Psoas muscle (tissue), 8 donors: ENCODE measurements around the gene ETFB. TPM values are rescaled to one million over a fixed set of nuclear protein-coding genes. Genes with fewer than 3 reads are reported as not detected.
"Not testable (repeated sequence)": the region's sequence is repeated elsewhere in the genome, so short reads cannot be mapped to it uniquely, and the experiment has no call there.

Experiments used
- ATAC-seq, 4 donors: fragments of 200-7000 bp; cut with Tn5 transposase; one replicate each; pipeline ENCODE4 v1.9.1; 2020; ENCODE audit warnings: moderate library complexity in 3 of 4, mild to moderate bottlenecking in 2 of 4
- DNase-seq, 2 donors: peaks; one replicate each; pipeline ENCODE4 v3.0.0-alpha.2; 2020
- H3K27ac ChIP-seq: fragments of 200-600 bp; one replicate; pipeline ENCODE4 v1.8.0; 2022
- H3K27me3 ChIP-seq, 3 donors: fragments of 200-600 bp in 1 of 3; one replicate each; pipeline versions ENCODE4 v1.6.1 to v1.8.0; 2013 to 2022; ENCODE audit warnings: low read length in 2 of 3, mild to moderate bottlenecking in 2 of 3, moderate library complexity in 1 of 3; ENCODE audit not compliant: insufficient read depth in 3 of 3
- H3K36me3 ChIP-seq, 2 donors: fragments of 200-600 bp in 1 of 2; one replicate each; pipeline versions ENCODE4 v1.6.1 to v1.8.0; 2013 to 2022; ENCODE audit warnings: low read depth in 1 of 2, mild to moderate bottlenecking in 1 of 2, moderate library complexity in 1 of 2; ENCODE audit not compliant: insufficient read depth in 1 of 2
- H3K4me1 ChIP-seq: fragments of 200-600 bp; one replicate; pipeline ENCODE4 v1.8.0; 2022
- H3K4me3 ChIP-seq: fragments of 200-600 bp; one replicate; pipeline ENCODE4 v1.8.0; 2022; ENCODE audit warnings: mild to moderate bottlenecking
- H3K9me3 ChIP-seq: fragments of 200-600 bp; one replicate; pipeline ENCODE4 v1.8.0; 2022
- CTCF ChIP-seq: fragments of 200-600 bp; IDR thresholded peaks from one replicate; pipeline ENCODE4 v1.8.0; 2022; ENCODE audit warnings: antibody characterized with exemption
- WGBS, 3 donors: extraction: QIAGEN DNeasy Blood & Tissue Kit; methylation state at CpG; one replicate each; pipeline versions ENCODE4 v1.1.6 to v1.1.7; 2013; 5-methylcytosine and 5-hydroxymethylcytosine counted together
- intact Hi-C, 2 donors: fragments of 100-400 bp; cut with DNase I; formaldehyde crosslinking; loops; one replicate each; pipeline versions ENCODE4 v1.11.0 to v1.14.2; 2022
- polyA plus RNA-seq, 3 donors: library from polyadenylated mRNA; stranded (reverse); fragments of 200-250 nt; gene quantifications; one replicate each; pipeline ENCODE4 v1.2.3, GENCODE V29; 2013
- total RNA-seq, 4 donors: library from RNA; stranded (reverse); fragmentation: NEBNext Ultra II Directional in 2 of 4; extraction: Animal tissue kit (Norgen Biotek cat#: 25700) in 2 of 4; gene quantifications; one replicate each; pipeline versions ENCODE4 v1.2.1 to v1.2.4, GENCODE V29; 2021 to 2023
- donor health status: healthy with polysubstance abuse.
- donor health status: DM: no; HTN: no; CAD: no; lungs with moderate emphysema.
- donor health status: Bipolar disorder and iron deficiency.
- donor health status: healthy.
- donor health status: DM: yes; HTN: yes; CAD: no.
- donor health status: DM: no; HTN: no; CAD: no.
- donor health status: DM: no; HTN: no; CAD: no.
- donor health status: DM: yes; HTN: yes; CAD: no.

The ETFB gene
- total and polyA plus RNA-seq, 7 donors = 91.8 to 172 (median 151) TPM

- intact Hi-C loops = no loop called here
- DNase-seq = no peak
- no peak overlapping the region for H3K4me3 ChIP-seq
- no peak overlapping the region for H3K27ac ChIP-seq
- H3K36me3 ChIP-seq = no peaks in the 10 kb centered on the region
- ATAC-seq = no peak
- peaks cover 0 to 3% (median 0%) of the 10 kb centered on the region in 3 donors for H3K27me3 ChIP-seq
- peaks cover 4% of the 10 kb centered on the region for H3K9me3 ChIP-seq
- H3K4me1 ChIP-seq = no peaks in the 10 kb centered on the region
- TF ChIP-seq CTCF = no peak
- 97% methylated on average over 9 of the region's 9 CpGs for WGBS, 3 donors
These were observed 35.9 kb upstream of the ETFB start for GRCh38 chr19:51402117-51402516.

- 84 to 90% (median 86%) methylated on average over 7 of the region's 7 CpGs for WGBS, 3 donors
- H3K27ac ChIP-seq, H3K9me3 ChIP-seq, H3K4me1 ChIP-seq, H3K4me3 ChIP-seq, intact Hi-C loops, ATAC-seq, H3K27me3 ChIP-seq, DNase-seq, H3K36me3 ChIP-seq: not testable (repeated sequence)
These were observed 33.7 kb upstream of the ETFB start for GRCh38 chr19:51399936-51400335.

DNA sequence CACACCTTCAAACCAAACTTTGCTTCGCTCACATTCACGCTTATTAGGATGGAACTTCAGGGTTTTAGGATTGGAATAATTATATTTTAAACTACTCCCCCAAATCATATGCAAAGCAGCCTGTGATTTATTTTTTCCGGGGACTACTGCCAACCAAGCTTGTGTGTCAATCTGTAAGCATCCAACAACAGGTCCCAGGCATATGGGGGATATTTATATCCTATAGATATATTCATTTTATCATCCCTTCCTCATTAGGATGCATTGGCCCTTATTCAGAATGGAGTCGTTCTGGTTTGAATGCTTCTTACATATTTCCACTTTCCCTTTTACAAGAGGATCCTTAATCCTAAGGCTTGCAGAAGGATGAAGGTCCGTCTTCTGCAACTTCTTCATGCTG, 33.0 kb upstream of the ETFB start:
- ATAC-seq (no peak), DNase-seq (no peak)
- no peaks in the 10 kb centered on the region for H3K9me3 ChIP-seq
- no peaks in the 10 kb centered on the region for H3K36me3 ChIP-seq
- H3K27ac ChIP-seq = no peak overlapping the region
- H3K4me3 ChIP-seq = no peak overlapping the region
- intact Hi-C loops = no loop called here
- no peak for TF ChIP-seq CTCF
- H3K27me3 ChIP-seq = peaks cover 0 to 3% (median 0%) of the 10 kb centered on the region in 3 donors
- H3K4me1 ChIP-seq = peaks cover 5% of the 10 kb centered on the region
- WGBS, 3 donors = 93 to 95% (median 95%) methylated on average over 5 of the region's 5 CpGs

DNA sequence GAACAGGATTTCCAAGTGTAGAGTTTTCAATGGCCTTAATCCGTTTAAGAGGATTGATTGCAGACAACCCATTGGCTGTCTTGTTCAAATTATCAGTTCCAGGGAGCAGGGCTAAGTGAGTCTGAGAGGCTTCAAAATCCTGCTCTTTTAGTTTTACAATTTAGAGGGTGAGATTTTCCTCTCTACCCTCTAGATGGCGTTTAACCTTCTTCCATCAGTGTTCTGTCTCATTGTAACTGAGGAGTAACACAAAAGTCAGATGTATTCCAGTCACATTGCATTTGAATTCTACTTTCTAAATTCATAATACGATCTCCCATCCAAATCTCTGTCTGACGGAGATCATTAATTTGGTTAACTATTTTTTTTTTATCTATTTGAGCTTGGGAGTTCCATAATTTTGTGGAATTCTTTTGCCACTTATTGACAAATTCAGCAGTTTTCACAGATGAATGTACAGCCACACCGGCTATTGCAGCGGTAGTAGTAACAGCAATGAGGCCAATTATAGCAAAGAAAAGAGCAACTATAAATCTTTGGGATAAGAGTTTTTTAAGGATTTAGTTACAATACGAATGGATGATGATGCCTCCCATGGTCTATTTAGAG, 32.0 kb upstream of the ETFB start:
- DNase-seq (no peak), ATAC-seq (no peak)
- WGBS, 3 donors = 43 to 50% (median 44%) methylated on average over 7 of the region's 7 CpGs
- peak; percentile 33 for TF ChIP-seq CTCF
- H3K36me3 ChIP-seq = no peaks in the 10 kb centered on the region
- intact Hi-C loops = no loop called here
- no peak overlapping the region for H3K27ac ChIP-seq
- no peaks in the 10 kb centered on the region for H3K9me3 ChIP-seq
- H3K4me3 ChIP-seq = no peak overlapping the region
- H3K4me1 ChIP-seq = peaks cover 8% of the 10 kb centered on the region
- H3K27me3 ChIP-seq = peaks cover 0 to 3% (median 0%) of the 10 kb centered on the region in 3 donors

- H3K4me1 ChIP-seq, H3K9me3 ChIP-seq, DNase-seq, H3K36me3 ChIP-seq, H3K4me3 ChIP-seq, H3K27me3 ChIP-seq, H3K27ac ChIP-seq, intact Hi-C loops, ATAC-seq: not testable (repeated sequence)
- WGBS, 3 donors = 50 to 57% (median 53%) methylated on average over 9 of the region's 9 CpGs
These were observed 31.3 kb upstream of the ETFB start for GRCh38 chr19:51397453-51397852.

- ATAC-seq = no peak
- H3K27me3 ChIP-seq = peaks cover 0 to 3% (median 0%) of the 10 kb centered on the region in 3 donors
- intact Hi-C loops = no loop called here
- no peak overlapping the region for H3K4me3 ChIP-seq
- 94 to 99% (median 96%) methylated on average over 2 of the region's 2 CpGs for WGBS, 3 donors
- DNase-seq = no peak
- H3K27ac ChIP-seq = no peak overlapping the region
- no peaks in the 10 kb centered on the region for H3K36me3 ChIP-seq
- peaks cover 8% of the 10 kb centered on the region for H3K4me1 ChIP-seq
- H3K9me3 ChIP-seq = no peaks in the 10 kb centered on the region
- TF ChIP-seq CTCF = no peak
These were observed 30.0 kb upstream of the ETFB start for GRCh38 chr19:51396175-51396574.
